OCI-LY1 (cell line): ENCODE measurements around the gene CD74.

Experiments used
- H2AFZ ChIP-seq: fragments of 200-600 bp; sonication (generic), shearing (Covaris generic); 2 replicates; pipeline ENCODE4 v1.6.0; 2014; ENCODE audit warnings: antibody characterized with exemption, mild to moderate bottlenecking, low read length
- H3F3A ChIP-seq: fragments of 200-600 bp; sonication (generic), shearing (Covaris generic); 2 replicates; pipeline ENCODE4 v1.6.0; 2014; ENCODE audit warnings: mild to moderate bottlenecking, antibody characterized with exemption, low read length, moderate library complexity; ENCODE audit not compliant: insufficient read depth
- H3K27ac ChIP-seq: fragments of 200-600 bp; sonication (generic); 2 replicates; pipeline ENCODE4 v1.5.1; 2014; ENCODE audit warnings: low read length, mixed run types, mild to moderate bottlenecking, low read depth; ENCODE audit not compliant: poor library complexity, severe bottlenecking
- H3K27me3 ChIP-seq: fragments of 200-600 bp; sonication (generic); 2 replicates; pipeline ENCODE4 v1.6.0; 2014; ENCODE audit warnings: antibody characterized with exemption, mild to moderate bottlenecking, low read length, moderate library complexity; ENCODE audit not compliant: insufficient read depth
- H3K36me3 ChIP-seq: fragments of 200-600 bp; sonication (generic); 2 replicates; pipeline ENCODE4 v1.6.1; 2014; ENCODE audit warnings: mild to moderate bottlenecking, antibody characterized with exemption, low read length, moderate library complexity, mixed read lengths; ENCODE audit not compliant: insufficient read depth
- H3K4me1 ChIP-seq: fragments of 200-600 bp; sonication (generic); 2 replicates; pipeline ENCODE4 v1.5.1; 2014; ENCODE audit warnings: mild to moderate bottlenecking, low read length, moderate library complexity; ENCODE audit not compliant: insufficient read depth, severe bottlenecking
- H3K4me2 ChIP-seq: fragments of 200-600 bp; sonication (generic), shearing (Covaris generic); 2 replicates; pipeline ENCODE4 v1.6.1; 2014; ENCODE audit warnings: low read length
- H3K4me3 ChIP-seq: fragments of 200-600 bp; sonication (generic); 2 replicates; pipeline ENCODE4 v1.5.1; 2014; ENCODE audit warnings: low read length, low read depth, mild to moderate bottlenecking, mixed read lengths; ENCODE audit not compliant: poor library complexity, severe bottlenecking
- H3K79me2 ChIP-seq: fragments of 200-600 bp; shearing (Covaris generic); 2 replicates; pipeline ENCODE4 v1.6.1; 2016; ENCODE audit warnings: mixed run types, low read length, mixed read lengths; ENCODE audit not compliant: insufficient read depth
- H3K9ac ChIP-seq: fragments of 200-600 bp; sonication (generic), shearing (Covaris generic); 2 replicates; pipeline ENCODE4 v1.6.1; 2014; ENCODE audit warnings: mild to moderate bottlenecking, low read length, mixed read lengths
- H3K9me2 ChIP-seq: fragments of 200-600 bp; sonication (generic), shearing (Covaris generic); 2 replicates; pipeline ENCODE4 v1.6.1; 2014; ENCODE audit warnings: low read depth, mild to moderate bottlenecking, low read length, mixed read lengths
- H3K9me3 ChIP-seq: fragments of 200-600 bp; shearing (Covaris generic); 2 replicates; pipeline ENCODE4 v1.6.1; 2014; ENCODE audit warnings: low read length, mixed read lengths
- H4K20me1 ChIP-seq: fragments of 200-600 bp; sonication (generic), shearing (Covaris generic); 2 replicates; pipeline ENCODE4 v1.6.0; 2016; ENCODE audit warnings: mild to moderate bottlenecking, low read length; ENCODE audit not compliant: insufficient read depth
- EZH2 ChIP-seq: fragments of 200-600 bp; sonication (generic), shearing (Covaris generic); IDR thresholded peaks from 2 replicates; pipeline ENCODE4 v1.8.0; 2017; ENCODE audit warnings: borderline replicate concordance, mixed run types, mild to moderate bottlenecking, antibody characterized with exemption, low read length, moderate library complexity, mixed read lengths
- TF ChIP-seq, protein P1 (sequence below): fragments of 200-600 bp; sonication (generic), shearing (Covaris generic); IDR thresholded peaks from 2 replicates; pipeline ENCODE4 v1.5.1; 2017; ENCODE audit warnings: mild to moderate bottlenecking, antibody characterized with exemption, low read length, moderate library complexity, mixed read lengths

Gene CD74

DNA sequence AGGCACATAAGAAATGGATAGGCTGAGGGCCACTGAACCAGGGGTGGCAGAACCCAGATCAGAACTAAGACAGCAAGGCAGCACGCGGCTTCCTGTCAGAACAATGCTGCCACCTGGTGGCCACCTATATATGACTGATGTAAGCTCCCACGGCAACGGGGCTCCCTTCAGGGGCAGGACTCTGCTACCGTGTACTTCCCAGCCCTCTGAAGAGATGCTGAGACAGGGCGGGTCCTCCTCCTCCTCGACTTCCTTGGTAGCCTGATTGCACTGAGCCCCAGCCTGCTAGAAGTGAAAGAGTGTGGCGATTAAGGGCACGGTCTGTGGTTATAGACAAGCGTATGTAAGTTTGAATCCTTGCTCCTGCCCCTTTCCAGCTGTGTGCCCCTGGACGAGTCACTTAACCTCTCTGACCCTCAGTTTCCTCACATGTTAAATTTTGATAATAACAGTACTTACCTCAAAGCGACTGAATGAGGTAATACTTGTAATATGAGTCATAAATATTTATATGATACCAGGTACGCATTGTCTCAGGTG, 23.5 kb upstream of the CD74 start:
- no peak overlapping the region for H3K4me3 ChIP-seq
- no peak overlapping the region for H3K4me2 ChIP-seq
- no peaks in the 10 kb centered on the region for H4K20me1 ChIP-seq
- H3K27me3 ChIP-seq, result no peaks in the 10 kb centered on the region
- H3K9ac ChIP-seq, result no peak overlapping the region
- H3K9me3 ChIP-seq, result no peaks in the 10 kb centered on the region
- TF ChIP-seq, protein P1, sequence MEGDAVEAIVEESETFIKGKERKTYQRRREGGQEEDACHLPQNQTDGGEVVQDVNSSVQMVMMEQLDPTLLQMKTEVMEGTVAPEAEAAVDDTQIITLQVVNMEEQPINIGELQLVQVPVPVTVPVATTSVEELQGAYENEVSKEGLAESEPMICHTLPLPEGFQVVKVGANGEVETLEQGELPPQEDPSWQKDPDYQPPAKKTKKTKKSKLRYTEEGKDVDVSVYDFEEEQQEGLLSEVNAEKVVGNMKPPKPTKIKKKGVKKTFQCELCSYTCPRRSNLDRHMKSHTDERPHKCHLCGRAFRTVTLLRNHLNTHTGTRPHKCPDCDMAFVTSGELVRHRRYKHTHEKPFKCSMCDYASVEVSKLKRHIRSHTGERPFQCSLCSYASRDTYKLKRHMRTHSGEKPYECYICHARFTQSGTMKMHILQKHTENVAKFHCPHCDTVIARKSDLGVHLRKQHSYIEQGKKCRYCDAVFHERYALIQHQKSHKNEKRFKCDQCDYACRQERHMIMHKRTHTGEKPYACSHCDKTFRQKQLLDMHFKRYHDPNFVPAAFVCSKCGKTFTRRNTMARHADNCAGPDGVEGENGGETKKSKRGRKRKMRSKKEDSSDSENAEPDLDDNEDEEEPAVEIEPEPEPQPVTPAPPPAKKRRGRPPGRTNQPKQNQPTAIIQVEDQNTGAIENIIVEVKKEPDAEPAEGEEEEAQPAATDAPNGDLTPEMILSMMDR, result peak; percentile 89
- TF ChIP-seq EZH2, result no peak
- H3F3A ChIP-seq, result no peaks in the 10 kb centered on the region
- H3K27ac ChIP-seq, result no peak overlapping the region
- H3K4me1 ChIP-seq, result no peaks in the 10 kb centered on the region
- H3K9me2 ChIP-seq, result no peaks in the 10 kb centered on the region
- H3K36me3 ChIP-seq, result no peaks in the 10 kb centered on the region
- no peaks in the 10 kb centered on the region for H3K79me2 ChIP-seq
- no peak overlapping the region for H2AFZ ChIP-seq

DNA sequence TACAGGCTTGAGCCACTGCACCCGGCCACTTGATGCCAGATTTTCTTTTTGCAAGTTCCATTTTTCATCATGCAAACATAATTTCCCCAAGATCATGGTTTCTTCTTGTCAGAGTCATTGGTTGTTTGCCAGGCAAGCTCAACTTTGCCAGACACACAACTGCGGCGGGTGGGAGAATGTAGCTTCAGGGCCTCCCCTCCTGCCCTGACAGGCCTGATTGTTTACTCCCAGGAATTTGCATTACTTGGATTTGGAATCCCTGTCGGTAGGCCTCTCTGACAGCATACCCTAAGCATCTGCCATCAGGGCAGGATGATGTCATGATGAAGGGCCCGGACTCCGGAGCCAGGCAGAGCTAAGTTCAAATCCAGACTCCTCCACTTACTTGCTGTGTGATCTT, 21.8 kb upstream of the CD74 start:
- Histone ChIP-seq H3K4me1 (no peaks in the 10 kb centered on the region), H3K36me3 (no peaks in the 10 kb centered on the region), H3K27me3 (no peaks in the 10 kb centered on the region), H4K20me1 (no peaks in the 10 kb centered on the region), H3K79me2 (no peaks in the 10 kb centered on the region), H3K27ac (no peak overlapping the region), H3K9ac (no peak overlapping the region), H3K9me3 (no peaks in the 10 kb centered on the region), H3K4me2 (no peak overlapping the region), H2AFZ (no peak overlapping the region), H3K4me3 (no peak overlapping the region), H3F3A (no peaks in the 10 kb centered on the region), H3K9me2 (no peaks in the 10 kb centered on the region)
- no peak for TF ChIP-seq EZH2
- TF ChIP-seq, protein P1, result no peak

DNA sequence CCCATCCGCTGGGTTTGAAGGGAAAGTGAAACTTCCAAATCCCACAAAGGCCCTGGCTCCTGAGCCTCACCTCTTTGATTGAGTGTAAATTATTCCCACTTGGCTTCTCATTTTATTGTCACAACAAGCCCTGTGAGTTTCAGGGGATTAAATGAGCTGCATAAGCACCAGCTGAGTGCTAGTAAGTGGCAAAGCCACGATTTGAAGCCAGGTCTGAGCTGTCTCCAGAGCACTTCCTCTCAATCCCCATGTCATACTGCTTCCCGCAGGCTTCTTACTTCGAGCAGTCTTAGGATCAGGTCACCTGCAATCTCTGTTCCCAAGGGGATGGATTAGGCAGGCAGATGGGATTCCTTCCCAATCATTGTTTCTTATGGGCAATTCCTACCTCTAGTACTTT, 18.9 kb upstream of the CD74 start:
- no peak overlapping the region for H3K9ac ChIP-seq
- no peak overlapping the region for H3K4me2 ChIP-seq
- no peaks in the 10 kb centered on the region for H3K4me1 ChIP-seq
- H3K27me3 ChIP-seq, result no peaks in the 10 kb centered on the region
- no peak overlapping the region for H3K4me3 ChIP-seq
- TF ChIP-seq EZH2, result no peak
- TF ChIP-seq, protein P1, result no peak
- no peaks in the 10 kb centered on the region for H3K36me3 ChIP-seq
- H3K27ac ChIP-seq, result no peak overlapping the region
- H3K9me3 ChIP-seq, result no peaks in the 10 kb centered on the region
- H4K20me1 ChIP-seq, result no peaks in the 10 kb centered on the region
- H3F3A ChIP-seq, result no peaks in the 10 kb centered on the region
- H2AFZ ChIP-seq, result no peak overlapping the region
- no peaks in the 10 kb centered on the region for H3K9me2 ChIP-seq
- no peaks in the 10 kb centered on the region for H3K79me2 ChIP-seq
